Trophoblast cell (in vitro differentiated cells and primary cell): ENCODE measurements around the gene INPP5D.

Experiments
- DNase-seq, 2 donors: peaks; one replicate each; pipeline ENCODE4 v3.0.0-alpha.2; 2016
- H2AFZ ChIP-seq: 2 replicates; pipeline ENCODE4 v1.6.1; 2013; ENCODE audit warnings: low read length, moderate library complexity, mild to moderate bottlenecking; ENCODE audit not compliant: insufficient read depth, poor library complexity
- H2AK5ac ChIP-seq: 2 replicates; pipeline ENCODE4 v1.6.1; 2013; ENCODE audit warnings: mild to moderate bottlenecking, low read length
- H2BK120ac ChIP-seq: 2 replicates; pipeline ENCODE4 v1.6.1; 2013; ENCODE audit warnings: low read length, mild to moderate bottlenecking, moderate library complexity; ENCODE audit not compliant: insufficient read depth, poor library complexity
- H2BK12ac ChIP-seq: 2 replicates; pipeline ENCODE4 v1.6.1; 2013; ENCODE audit warnings: mild to moderate bottlenecking, low read length, moderate library complexity
- H2BK5ac ChIP-seq: 2 replicates; pipeline ENCODE4 v1.6.1; 2013; ENCODE audit warnings: low read length, low read depth, moderate library complexity, mild to moderate bottlenecking; ENCODE audit not compliant: poor library complexity
- H3K14ac ChIP-seq: 2 replicates; pipeline ENCODE4 v1.6.1; 2013; ENCODE audit warnings: mild to moderate bottlenecking, low read length
- H3K18ac ChIP-seq: 2 replicates; pipeline ENCODE4 v1.6.1; 2013; ENCODE audit warnings: mild to moderate bottlenecking, low read length
- H3K23ac ChIP-seq: 2 replicates; pipeline ENCODE4 v1.6.1; 2013; ENCODE audit warnings: low read length
- H3K27ac ChIP-seq: 2 replicates; pipeline ENCODE4 v1.5.1; 2013; ENCODE audit warnings: low read depth, mild to moderate bottlenecking, inconsistent platforms, low read length, moderate library complexity
- H3K27me3 ChIP-seq: 2 replicates; pipeline ENCODE4 v1.6.1; 2013; ENCODE audit warnings: inconsistent platforms, mild to moderate bottlenecking, low read length, moderate library complexity; ENCODE audit not compliant: insufficient read depth
- H3K36me3 ChIP-seq, 2 experiments: 1 replicate in 1 of 2; 2 replicates in 1 of 2; pipeline ENCODE4 v1.6.1; 2013; ENCODE audit warnings: low read length in 2 of 2, mild to moderate bottlenecking in 2 of 2, moderate library complexity in 1 of 2; ENCODE audit not compliant: insufficient read depth in 2 of 2, control insufficient read depth in 1 of 2
- H3K4ac ChIP-seq: 2 replicates; pipeline ENCODE4 v1.6.1; 2013; ENCODE audit warnings: low read depth, mild to moderate bottlenecking, low read length, moderate library complexity
- H3K4me1 ChIP-seq, 2 experiments: 1 replicate in 1 of 2; 2 replicates in 1 of 2; pipeline ENCODE4 v1.6.1; 2013; ENCODE audit warnings: low read length in 2 of 2, mild to moderate bottlenecking in 2 of 2, moderate library complexity in 1 of 2; ENCODE audit not compliant: insufficient read depth in 2 of 2, control insufficient read depth in 1 of 2
- H3K4me2 ChIP-seq: 2 replicates; pipeline ENCODE4 v1.6.1; 2013; ENCODE audit warnings: inconsistent platforms, mild to moderate bottlenecking, low read length, moderate library complexity
- H3K4me3 ChIP-seq: 2 replicates; pipeline ENCODE4 v1.5.1; 2013; ENCODE audit warnings: mild to moderate bottlenecking, low read depth, low read length, inconsistent platforms
- H3K79me1 ChIP-seq: one replicate; pipeline ENCODE4 v1.6.1; 2013; ENCODE audit warnings: low read length
- H3K79me2 ChIP-seq: 2 replicates; pipeline ENCODE4 v1.6.1; 2013; ENCODE audit warnings: low read length, mild to moderate bottlenecking; ENCODE audit not compliant: control insufficient read depth, insufficient read depth, poor library complexity
- H3K9ac ChIP-seq: 2 replicates; pipeline ENCODE4 v1.6.1; 2013; ENCODE audit warnings: mild to moderate bottlenecking, low read length
- H3K9me3 ChIP-seq: 2 replicates; pipeline ENCODE4 v1.6.1; 2013; ENCODE audit warnings: low read depth, mild to moderate bottlenecking, control low read depth, inconsistent platforms, low read length; ENCODE audit not compliant: insufficient read depth
- H4K12ac ChIP-seq: 2 replicates; pipeline ENCODE4 v1.6.1; 2013; ENCODE audit warnings: low read depth, mild to moderate bottlenecking, low read length, moderate library complexity
- H4K8ac ChIP-seq: 2 replicates; pipeline ENCODE4 v1.6.1; 2013; ENCODE audit warnings: low read depth, mild to moderate bottlenecking, low read length, moderate library complexity
- H4K91ac ChIP-seq: one replicate; pipeline ENCODE4 v1.6.1; 2013; ENCODE audit warnings: low read depth, mild to moderate bottlenecking, low read length, moderate library complexity
- WGBS: extraction: QIAGEN DNeasy Blood & Tissue Kit; methylation state at CpG from one replicate; pipeline ENCODE4 v1.1.7; 2013; ENCODE audit warnings: missing lambda C conversion rate; ENCODE audit not compliant: insufficient read length, insufficient coverage; ENCODE audit errors: extremely low coverage; 5-methylcytosine and 5-hydroxymethylcytosine counted together

Gene INPP5D

GRCh38 chr2:233130481-233131020 is 70.4 kb downstream of the INPP5D start:
- Histone ChIP-seq H3K4me2 (no peak overlapping the region), H3K36me3 (no peaks in the 10 kb centered on the region), H4K8ac (no peak overlapping the region), H3K27me3 (no peaks in the 10 kb centered on the region), H2BK12ac (no peak overlapping the region), H3K14ac (no peak overlapping the region), H3K4me3 (no peak overlapping the region), H2AK5ac (no peak overlapping the region), H3K23ac (no peak overlapping the region), H4K12ac (no peak overlapping the region), H3K27ac (no peak overlapping the region), H4K91ac (no peak overlapping the region), H2BK120ac (no peak overlapping the region), H2BK5ac (no peak overlapping the region), H3K9me3 (no peaks in the 10 kb centered on the region), H3K79me1 (no peaks in the 10 kb centered on the region), H2AFZ (no peak overlapping the region), H3K18ac (no peak overlapping the region), H3K79me2 (no peaks in the 10 kb centered on the region), H3K9ac (no peak overlapping the region), H3K4ac (no peak overlapping the region), H3K4me1 (peaks cover 0 to 7% of the 10 kb centered on the region in 2 experiments)
- WGBS = no CpG with 5 or more reads among the region's 7 CpGs
- no peak for DNase-seq

GRCh38 chr2:233131936-233132720 is 72.0 kb downstream of the INPP5D start:
- Histone ChIP-seq H2AK5ac (no peak overlapping the region), H3K36me3 (no peaks in the 10 kb centered on the region), H4K91ac (no peak overlapping the region), H2BK12ac (no peak overlapping the region), H3K9ac (no peak overlapping the region), H2BK5ac (no peak overlapping the region), H2AFZ (no peak overlapping the region), H3K23ac (no peak overlapping the region), H3K79me2 (no peaks in the 10 kb centered on the region), H3K4me3 (no peak overlapping the region), H3K27me3 (no peaks in the 10 kb centered on the region), H3K79me1 (no peaks in the 10 kb centered on the region), H2BK120ac (no peak overlapping the region), H3K4ac (no peak overlapping the region), H4K12ac (no peak overlapping the region), H3K4me2 (no peak overlapping the region), H3K4me1 (peaks cover 0 to 7% of the 10 kb centered on the region in 2 experiments), H3K9me3 (no peaks in the 10 kb centered on the region), H3K18ac (no peak overlapping the region), H3K14ac (no peak overlapping the region), H4K8ac (no peak overlapping the region), H3K27ac (no peak overlapping the region)
- WGBS = no CpG with 5 or more reads among the region's 9 CpGs
- no peak for DNase-seq

DNA sequence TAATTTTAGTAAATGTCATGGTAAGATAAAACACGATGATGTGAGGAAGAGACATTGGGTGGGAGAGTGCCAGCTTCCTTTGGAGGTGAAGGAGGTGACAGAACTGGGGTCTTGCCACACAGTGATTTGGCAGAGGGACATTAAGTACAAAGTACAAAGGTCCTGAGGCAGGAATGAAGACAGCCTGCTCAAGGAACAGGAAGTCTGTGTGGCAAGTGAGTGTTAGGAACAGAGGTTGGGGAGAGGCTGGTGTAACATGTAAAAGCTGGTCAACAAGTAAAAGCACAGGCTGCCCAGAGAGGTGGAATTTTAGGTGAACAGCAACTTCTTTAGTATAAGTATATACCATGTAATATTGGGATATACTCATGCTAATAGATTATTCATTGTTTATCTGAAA is 73.1 kb downstream of the INPP5D start:
- Histone ChIP-seq H3K14ac (no peak overlapping the region), H4K12ac (no peak overlapping the region), H2BK12ac (no peak overlapping the region), H2BK5ac (no peak overlapping the region), H2AK5ac (no peak overlapping the region), H3K9me3 (no peaks in the 10 kb centered on the region), H3K79me1 (no peaks in the 10 kb centered on the region), H3K9ac (no peak overlapping the region), H3K4ac (no peak overlapping the region), H3K4me1 (peaks cover 0 to 7% of the 10 kb centered on the region in 2 experiments), H3K36me3 (no peaks in the 10 kb centered on the region), H3K27me3 (no peaks in the 10 kb centered on the region), H3K23ac (no peak overlapping the region), H3K79me2 (no peaks in the 10 kb centered on the region), H3K27ac (no peak overlapping the region), H3K4me3 (no peak overlapping the region), H3K18ac (no peak overlapping the region), H3K4me2 (no peak overlapping the region), H4K91ac (no peak overlapping the region), H2AFZ (no peak overlapping the region), H2BK120ac (no peak overlapping the region), H4K8ac (no peak overlapping the region)
- no peak for DNase-seq
- WGBS = no CpG with 5 or more reads among the region's 1 CpG

GRCh38 chr2:233135421-233135820 is 75.3 kb downstream of the INPP5D start:
- no peak overlapping the region for H4K8ac ChIP-seq
- no peak overlapping the region for H3K4me3 ChIP-seq
- H3K27ac ChIP-seq = no peak overlapping the region
- no peak overlapping the region for H4K12ac ChIP-seq
- no peaks in the 10 kb centered on the region for H3K36me3 ChIP-seq
- WGBS = no CpG with 5 or more reads among the region's 1 CpG
- H3K79me2 ChIP-seq = no peaks in the 10 kb centered on the region
- no peak overlapping the region for H2BK120ac ChIP-seq
- no peak overlapping the region for H3K23ac ChIP-seq
- H3K9me3 ChIP-seq = no peaks in the 10 kb centered on the region
- H3K4me2 ChIP-seq = no peak overlapping the region
- no peak overlapping the region for H2BK12ac ChIP-seq
- no peak overlapping the region for H3K9ac ChIP-seq
- no peak overlapping the region for H4K91ac ChIP-seq
- H3K4me1 ChIP-seq = peaks cover 0 to 1% of the 10 kb centered on the region in 2 experiments
- H3K18ac ChIP-seq = no peak overlapping the region
- H2AK5ac ChIP-seq = no peak overlapping the region
- no peak overlapping the region for H2AFZ ChIP-seq
- H3K79me1 ChIP-seq = peaks cover 7% of the 10 kb centered on the region
- H2BK5ac ChIP-seq = no peak overlapping the region
- H3K4ac ChIP-seq = no peak overlapping the region
- H3K14ac ChIP-seq = no peak overlapping the region
- H3K27me3 ChIP-seq = no peaks in the 10 kb centered on the region
- no peak for DNase-seq
